ENCODE data around the gene PPP4R4. TPM values are rescaled to one million over a fixed set of nuclear protein-coding genes. Genes with fewer than 3 reads are reported as not detected.

The PPP4R4 gene, protein sequence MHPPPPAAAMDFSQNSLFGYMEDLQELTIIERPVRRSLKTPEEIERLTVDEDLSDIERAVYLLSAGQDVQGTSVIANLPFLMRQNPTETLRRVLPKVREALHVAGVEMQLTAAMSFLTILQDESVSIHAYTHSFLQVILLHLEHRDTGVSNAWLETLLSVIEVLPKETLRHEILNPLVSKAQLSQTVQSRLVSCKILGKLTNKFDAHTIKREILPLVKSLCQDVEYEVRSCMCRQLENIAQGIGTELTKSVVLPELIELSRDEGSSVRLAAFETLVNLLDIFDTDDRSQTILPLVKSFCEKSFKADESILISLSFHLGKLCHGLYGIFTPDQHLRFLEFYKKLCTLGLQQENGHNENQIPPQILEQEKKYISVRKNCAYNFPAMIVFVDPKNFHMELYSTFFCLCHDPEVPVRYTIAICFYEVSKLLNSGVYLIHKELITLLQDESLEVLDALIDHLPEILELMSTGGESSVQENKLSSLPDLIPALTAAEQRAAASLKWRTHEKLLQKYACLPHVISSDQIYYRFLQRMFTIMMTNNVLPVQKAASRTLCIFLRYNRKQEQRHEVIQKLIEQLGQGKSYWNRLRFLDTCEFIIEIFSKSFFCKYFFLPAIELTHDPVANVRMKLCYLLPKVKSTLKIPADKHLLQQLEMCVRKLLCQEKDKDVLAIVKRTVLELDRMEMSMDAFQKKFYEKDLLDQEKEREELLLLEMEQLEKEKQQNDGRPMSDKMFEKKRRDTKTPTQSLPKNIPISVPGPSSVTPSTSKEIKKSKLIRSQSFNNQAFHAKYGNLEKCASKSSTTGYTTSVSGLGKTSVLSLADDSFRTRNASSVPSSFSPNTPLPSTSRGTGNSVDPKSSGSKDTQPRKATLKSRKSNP
- under 1 TPM; 0.32 to 0.38 TPM for total RNA-seq
- long read RNA-seq, donor 1 = 0 reads
- long read RNA-seq, donor 2 = 0 reads

DNA sequence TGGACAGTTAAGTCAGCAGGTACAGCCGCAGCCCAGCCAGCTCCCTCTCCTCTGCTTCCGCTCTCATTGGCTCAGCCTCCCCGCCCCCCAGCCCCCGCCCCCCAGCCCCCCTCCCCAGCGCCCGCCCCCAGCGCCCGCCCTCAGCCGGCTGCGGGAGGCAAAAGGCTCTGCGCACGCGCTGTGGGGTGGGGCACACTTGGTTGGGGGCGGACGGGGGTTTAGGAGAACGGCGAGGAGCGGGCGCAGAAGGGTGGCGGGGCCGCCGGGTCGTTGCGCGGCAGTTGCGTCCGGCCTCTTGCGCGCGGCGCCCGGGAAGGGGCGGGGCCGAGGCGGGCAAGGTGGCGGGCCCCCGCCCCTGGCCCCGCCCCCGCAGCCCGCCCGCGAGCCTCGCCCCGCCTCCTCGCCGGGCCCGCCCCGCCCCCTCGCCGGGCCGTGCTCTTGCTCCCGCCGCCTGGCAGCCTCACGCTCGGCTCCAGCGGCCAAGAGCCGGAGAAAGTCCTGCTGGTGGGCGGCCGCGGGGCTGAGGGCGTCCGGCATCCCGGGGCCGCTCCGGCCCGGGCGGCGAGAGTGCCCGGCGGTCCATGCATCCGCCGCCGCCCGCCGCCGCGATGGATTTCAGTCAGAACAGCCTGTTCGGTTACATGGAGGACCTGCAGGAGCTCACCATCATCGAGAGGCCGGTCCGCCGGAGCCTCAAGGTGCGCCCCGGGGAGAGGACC lies at the start of gene PPP4R4:
Gene PPP4R4, plus strand, starts transcription at position 438 of the 719 bp plus-strand sequence. Its CDS starts 144 bp downstream, at position 582.
- intact Hi-C loops (cut with DNase I) = loop anchor here in 1 of 2 donors (5.0 kb wide), 1 partner anchor 983 kb away; the partner anchor contains the start of gene DICER1
- peak; percentile 91 for DNase-seq (ENCODE audit: low spot score)

DNA sequence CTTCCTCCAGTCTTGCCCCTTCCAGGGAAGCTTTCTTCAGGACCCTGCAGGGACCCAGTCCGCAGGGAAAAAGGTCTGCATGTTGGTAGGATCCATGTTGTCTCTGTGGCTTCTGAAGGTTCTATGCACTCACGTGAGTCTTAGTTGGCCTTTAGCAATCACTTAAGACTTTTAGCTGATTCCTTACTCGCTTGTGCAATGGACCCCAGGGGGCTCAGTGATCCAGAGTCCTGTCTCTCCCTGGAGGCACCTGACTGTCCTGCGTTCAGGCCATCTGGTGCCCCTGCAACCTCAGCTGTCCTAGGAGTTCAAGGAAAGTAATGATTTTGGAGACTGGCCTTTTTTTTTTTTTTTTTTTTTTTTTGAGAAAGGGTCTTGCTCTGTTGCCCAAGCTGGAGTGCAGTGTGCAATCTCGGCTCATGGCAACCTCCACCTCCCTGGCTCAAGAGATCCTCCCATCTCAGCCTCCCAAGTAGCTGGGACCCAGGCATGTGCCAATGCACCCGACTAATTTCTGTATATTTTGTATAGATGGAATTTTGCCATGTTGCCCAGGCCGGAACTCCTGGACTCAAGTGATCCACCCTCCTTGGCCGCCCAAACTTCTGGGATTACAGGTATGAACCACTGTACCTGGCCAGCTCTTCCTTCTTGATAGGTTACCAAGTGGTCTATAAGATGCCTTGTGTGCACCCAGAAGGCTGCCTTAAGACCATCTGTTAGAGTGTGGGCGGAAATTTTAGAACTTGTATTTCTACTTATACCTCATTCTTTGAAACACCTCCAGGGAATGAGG lies 49.3 kb upstream of the PPP4R4 start:
- peak; percentile 28 for DNase-seq (ENCODE audit: low spot score)
- intact Hi-C loops (cut with DNase I) = no loop called here

DNA sequence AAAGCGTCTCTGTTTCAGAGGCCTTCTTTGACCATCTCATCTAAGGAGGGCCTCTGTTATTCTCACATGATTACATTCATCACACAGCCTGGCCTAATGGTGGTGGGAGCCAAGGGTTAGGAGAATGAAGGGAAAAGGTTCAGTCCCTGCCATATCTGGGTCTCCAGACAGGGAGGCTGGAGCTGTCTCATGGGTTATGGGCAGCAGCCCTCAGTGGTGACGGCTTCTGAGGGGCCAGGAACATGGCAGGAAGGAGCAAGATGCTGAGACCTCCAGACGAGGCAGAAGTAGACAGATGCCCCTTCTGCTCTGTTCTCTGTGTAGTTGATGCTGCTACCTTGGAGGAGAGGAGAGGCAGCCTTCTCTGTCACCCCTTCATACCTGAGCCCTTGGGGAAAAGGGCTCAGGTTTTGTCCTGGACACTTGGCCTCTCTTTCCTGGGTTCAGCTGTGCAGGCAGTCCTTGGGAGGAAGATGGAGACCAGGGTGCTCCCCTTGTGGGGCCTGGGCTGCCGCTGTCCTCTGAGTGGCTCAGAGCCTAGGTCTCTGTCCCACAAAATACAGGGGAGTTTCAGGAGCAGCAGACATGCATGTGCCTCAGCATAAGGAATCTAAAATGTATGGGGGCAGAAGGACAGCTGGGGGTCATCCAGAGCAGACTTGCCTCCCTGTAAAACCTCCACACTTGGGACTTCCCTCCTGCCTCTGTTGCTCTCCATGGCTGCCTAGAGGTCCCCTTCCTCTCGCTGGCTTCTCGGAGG lies 48.3 kb upstream of the PPP4R4 start:
- intact Hi-C loops (cut with DNase I) = no loop called here
- DNase-seq (ENCODE audit: low spot score) = peak; percentile 52

DNA sequence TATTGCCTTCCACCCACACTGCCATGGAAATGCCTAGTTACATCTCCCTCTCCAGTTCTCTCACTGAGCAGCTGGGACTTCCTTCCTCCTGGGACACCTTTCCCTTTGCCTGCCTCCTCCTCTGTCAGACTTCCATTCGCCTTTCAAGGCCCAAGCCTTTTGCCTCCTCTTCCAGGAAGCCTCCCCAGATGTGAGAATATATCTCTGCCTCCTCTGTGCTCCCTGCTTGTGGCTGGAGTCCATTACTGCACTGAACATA lies 47.8 kb upstream of the PPP4R4 start:
- peak; percentile 22 for DNase-seq (ENCODE audit: low spot score)
- intact Hi-C loops (cut with DNase I) = no loop called here

DNA sequence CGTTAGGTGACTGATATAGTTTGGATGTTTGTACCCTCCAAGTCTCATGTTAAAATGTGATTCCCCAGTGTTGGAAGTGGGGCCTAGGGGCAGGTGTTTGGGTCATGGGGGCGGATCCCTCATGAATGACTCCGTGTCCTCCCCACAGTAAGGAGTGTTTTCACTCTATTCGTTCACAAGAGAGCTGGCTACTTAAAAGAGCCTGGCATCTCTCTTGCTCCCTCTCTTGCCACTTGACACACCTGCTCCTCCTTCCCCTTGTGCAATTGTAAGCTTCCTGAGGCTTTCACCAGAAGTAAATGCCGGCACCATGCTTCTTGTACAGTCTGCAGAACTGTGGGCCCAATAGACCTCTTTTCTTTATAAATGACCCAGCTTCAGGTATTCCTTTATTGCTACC lies 47.3 kb upstream of the PPP4R4 start:
- intact Hi-C loops (cut with DNase I) = no loop called here
- peak; percentile 10 for DNase-seq (ENCODE audit: low spot score)

DNA sequence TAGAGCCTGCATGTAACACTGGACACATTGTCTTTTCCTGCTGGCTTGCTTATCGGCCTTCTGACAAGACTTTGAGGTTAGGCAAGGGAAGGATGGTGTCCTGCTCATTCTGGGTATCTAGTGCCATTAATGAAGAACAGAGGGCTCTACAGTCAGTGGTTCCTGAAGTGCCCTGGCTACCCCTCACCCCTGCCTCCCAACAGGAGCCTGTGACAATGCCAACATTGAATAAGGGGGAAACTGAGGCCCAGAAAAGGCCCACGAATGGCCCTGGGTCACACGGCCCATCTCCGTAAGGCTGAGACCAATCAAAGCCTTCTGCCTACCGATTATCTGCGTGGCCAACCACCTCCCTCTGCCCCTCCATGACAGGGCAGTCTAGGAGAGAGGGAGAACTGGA lies 46.8 kb upstream of the PPP4R4 start:
- DNase-seq (ENCODE audit: low spot score) = peak; percentile 17
- intact Hi-C loops (cut with DNase I) = no loop called here

DNA sequence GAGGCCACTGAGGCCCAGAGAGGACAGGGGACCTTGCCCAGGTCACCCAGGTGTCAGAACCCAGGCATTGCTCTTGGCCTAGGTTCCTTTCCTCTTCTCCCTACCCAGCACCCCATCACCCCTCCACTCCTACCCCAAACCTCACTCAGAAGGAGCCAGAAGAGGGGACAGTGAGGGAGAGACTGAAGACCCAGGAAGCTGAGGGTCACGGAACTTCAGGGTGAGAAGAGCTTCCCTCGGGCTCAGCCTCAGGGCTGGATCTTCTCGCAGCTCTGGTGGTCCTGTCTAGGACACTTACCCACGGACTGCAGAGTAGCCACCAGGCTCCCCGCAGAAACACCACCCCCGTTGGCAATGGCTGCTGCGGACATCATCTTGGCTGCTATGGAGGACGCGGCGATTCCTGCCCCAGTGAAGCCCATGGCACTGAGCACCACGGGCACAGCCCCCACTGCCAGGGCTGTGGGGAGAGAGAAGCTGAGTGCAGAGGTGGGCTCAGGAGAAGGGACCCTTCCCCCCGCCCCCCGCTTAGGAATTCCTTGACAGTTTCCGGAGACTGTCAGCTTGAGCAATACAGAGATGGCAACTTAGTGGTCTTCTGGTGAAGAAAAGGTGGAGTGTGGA lies 45.8 kb upstream of the PPP4R4 start:
- intact Hi-C loops (cut with DNase I) = no loop called here
- peak; percentile 81 for DNase-seq (ENCODE audit: low spot score)

DNA sequence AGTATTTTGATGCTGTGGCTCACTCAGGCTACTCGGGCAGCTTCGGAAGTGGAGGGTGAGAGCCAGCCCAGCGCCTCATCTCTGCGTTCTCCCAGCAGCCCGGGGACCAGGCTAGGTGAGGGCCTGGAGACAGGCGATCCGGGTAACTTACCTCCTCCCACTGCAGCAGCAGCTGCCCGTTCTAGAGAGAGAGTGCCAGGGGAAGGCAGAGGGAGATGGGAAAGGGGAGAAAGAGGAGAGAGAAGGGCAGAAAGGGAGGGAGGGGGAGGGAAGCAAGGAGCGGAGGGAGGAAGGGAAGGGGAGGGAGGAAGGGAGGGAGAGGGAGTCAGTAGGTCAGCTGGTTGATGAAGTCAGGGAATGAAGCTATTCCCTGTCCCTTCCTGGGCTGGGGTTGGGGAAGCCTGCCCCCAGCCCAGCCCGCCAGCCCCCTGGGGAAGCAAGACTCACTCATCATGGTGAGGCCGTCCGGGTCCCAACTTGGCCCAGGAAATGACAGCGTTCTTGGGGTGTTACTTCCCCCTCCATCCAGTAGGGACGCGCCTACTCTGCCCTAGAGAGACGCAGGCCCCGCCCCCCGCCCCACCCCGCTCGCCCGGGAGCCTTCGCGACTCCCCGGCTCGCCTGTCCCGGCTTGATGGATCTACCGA lies 44.9 kb upstream of the PPP4R4 start, which contains the start of gene IFI27L2:
Gene IFI27L2, minus strand, starts transcription at position 494 of the 647 bp plus-strand sequence. Its CDS starts 40 bp downstream, at position 454.
- DNase-seq (ENCODE audit: low spot score) = peak; percentile 90
- intact Hi-C loops (cut with DNase I) = no loop called here

DNA sequence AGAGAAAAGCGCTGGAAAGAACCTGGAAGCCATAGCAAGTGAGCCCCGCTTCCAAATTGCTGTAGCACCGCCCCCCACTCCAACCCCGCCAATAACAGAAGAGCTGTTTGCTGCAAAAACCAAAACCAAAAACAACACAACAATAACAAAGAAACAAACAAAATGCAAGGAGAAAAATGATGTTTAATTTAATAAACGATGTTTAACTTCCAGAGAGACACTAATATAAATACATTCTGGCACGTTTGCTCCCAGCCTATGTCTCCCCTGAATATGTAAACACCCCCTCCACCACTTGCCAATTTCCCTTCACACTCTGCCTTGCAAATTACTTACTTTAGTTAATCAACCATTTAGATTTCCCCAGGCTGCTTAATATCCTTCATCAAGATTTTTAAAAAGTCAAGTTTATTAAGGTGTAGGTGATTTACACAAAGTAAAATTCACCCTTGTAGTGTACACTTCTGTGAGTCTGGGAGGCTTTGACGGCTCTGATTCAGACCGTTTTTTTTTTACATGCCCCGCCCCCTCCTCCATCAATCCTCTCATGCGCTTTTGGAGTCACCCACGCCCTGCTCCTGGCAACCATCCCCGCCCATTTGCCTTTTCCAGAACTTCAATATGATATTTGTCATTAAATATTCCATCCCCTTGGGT lies 44.2 kb upstream of the PPP4R4 start:
- peak; percentile 84 for DNase-seq (ENCODE audit: low spot score)
- intact Hi-C loops (cut with DNase I) = loop anchor here in 1 of 2 donors (10.0 kb wide), 1 partner anchor 195 kb away; no protein-coding TSS in a partner anchor

DNA sequence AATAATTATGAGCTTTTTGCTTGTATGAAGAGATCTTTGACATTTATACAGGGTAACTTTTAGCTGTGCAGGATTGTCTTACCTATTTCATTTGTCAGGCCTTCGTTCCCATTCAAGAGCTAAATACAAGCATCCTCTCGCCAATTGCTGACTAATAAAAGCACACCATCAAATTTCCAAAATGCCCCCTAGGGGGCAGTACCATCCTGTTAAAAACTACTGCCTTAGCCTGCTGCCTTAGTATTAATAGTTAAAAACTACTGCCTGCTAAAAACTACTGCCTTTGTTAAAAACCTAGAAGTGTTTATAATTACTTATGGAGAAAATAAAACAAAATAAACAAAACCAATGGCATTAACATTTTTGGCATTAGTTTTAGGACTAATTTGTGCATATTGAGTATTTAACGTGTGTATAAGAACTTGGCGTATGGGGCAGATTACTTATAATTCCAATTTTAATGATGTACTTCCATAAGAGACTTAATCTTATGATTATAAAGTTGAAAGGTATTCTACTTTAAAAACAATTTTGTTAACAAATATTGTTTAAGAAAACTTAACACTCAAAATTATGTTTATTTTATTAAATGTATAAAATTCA lies 41.7 kb upstream of the PPP4R4 start:
- DNase-seq (ENCODE audit: low spot score) = no peak
- intact Hi-C loops (cut with DNase I) = loop anchor here in 1 of 2 donors (10.0 kb wide), 1 partner anchor 198 kb away; no protein-coding TSS in a partner anchor

DNA sequence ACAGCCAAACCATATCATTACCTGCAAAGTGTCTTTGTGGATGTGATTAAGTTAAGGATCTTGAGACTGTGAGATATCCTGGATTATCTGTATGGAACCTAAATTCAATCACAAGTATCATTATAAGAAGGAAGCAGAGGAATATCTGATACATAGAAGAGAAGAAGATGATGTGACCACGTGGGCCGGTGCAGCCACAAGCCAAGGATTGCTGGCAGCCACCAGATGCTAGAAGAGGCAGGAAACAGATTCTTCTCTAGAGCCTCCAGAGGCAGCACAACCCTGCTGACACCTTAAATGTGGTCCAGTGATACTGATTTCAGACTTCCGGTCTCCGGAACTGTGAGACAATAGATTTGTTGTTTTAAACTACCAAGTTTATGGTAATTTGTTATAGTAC lies 38.6 kb upstream of the PPP4R4 start:
- intact Hi-C loops (cut with DNase I) = loop anchor here in 1 of 2 donors (5.0 to 10.0 kb wide), 3 partner anchors 83 to 201 kb away; no protein-coding TSS in a partner anchor
- peak; percentile 66 for DNase-seq (ENCODE audit: low spot score)

DNA sequence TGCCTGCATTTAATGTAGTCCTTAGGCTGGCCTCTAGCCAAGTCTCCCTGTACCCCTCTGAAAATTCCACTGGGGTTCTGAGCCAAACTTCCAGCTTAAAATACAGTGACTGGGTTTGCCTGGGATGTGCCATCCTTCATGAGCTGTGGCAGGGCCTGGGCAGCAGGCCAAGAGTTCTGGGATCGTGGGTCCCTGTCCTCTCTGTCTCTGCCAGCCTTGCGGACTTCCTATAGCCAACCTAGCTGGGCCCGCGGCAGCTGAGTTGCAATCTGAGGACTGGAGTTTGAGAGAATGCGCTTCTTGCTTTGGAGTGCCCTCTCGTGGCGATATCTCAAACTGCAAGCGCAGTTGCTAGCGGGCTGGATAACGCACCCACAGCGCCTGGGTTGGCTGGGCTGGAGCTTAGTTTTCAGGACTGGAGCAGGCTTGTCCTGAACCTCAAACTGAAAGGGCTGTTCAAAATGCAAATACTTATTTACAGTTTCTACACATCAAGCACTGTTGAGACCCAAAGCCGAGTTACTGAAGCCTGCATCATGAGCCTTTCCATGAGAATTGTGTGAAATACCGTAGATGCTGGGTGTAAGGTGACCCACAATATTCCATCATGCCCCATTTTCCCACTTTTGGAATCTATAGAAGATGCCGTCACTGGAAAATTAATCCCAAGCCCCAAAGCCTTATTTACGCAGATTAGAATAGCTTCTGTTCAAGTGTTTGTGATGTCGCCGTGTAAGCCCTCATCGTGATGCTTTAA lies 37.4 kb upstream of the PPP4R4 start:
- DNase-seq (ENCODE audit: low spot score) = peak; percentile 96
- intact Hi-C loops (cut with DNase I) = loop anchor here in 1 of 2 donors (5.0 to 10.0 kb wide), 3 partner anchors 84 to 202 kb away; no protein-coding TSS in a partner anchor

DNA sequence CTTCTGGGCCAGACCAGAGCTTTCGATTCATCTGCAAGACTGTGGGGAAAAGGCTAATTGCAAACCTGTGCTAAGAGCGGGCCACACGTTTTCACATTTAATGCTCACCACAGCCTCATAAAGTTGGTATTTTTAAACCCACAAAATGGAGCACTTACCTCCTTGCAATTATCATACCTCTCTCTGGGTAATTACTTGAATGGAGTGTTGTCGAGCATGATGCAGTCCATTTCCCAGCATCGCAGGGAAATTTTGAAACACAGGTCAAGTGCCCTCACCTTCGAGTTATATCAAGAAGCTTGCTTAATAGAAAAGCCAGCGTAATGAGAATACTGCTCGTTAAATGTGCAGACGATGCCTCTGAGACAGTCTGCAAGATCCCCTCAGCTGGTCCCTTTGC lies 35.9 kb upstream of the PPP4R4 start:
- intact Hi-C loops (cut with DNase I) = loop anchor here in 1 of 2 donors (5.0 to 10.0 kb wide), 3 partner anchors 86 to 203 kb away; no protein-coding TSS in a partner anchor
- no peak for DNase-seq (ENCODE audit: low spot score)

DNA sequence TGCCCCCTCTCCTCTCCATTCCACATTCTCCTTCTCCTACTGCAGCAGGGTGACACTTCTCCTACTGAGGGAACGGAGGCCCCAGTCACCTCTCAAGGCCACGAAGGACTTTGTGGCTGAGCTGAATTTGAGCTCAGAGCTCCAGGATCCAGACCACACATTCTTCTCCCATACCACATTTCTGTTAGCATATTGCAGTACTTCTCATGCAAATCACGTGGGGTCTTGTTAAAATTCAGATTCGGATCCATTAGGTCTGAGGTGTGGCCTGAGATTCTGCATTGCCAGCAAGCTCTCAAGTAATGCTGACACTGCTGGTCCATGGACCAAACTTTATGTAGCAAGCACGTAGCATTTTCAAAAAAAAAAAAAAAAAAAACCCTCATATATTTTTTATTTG lies 35.1 kb upstream of the PPP4R4 start:
- intact Hi-C loops (cut with DNase I) = loop anchor here in 1 of 2 donors (5.0 to 10.0 kb wide), 3 partner anchors 87 to 204 kb away; no protein-coding TSS in a partner anchor
- DNase-seq (ENCODE audit: low spot score) = no peak

DNA sequence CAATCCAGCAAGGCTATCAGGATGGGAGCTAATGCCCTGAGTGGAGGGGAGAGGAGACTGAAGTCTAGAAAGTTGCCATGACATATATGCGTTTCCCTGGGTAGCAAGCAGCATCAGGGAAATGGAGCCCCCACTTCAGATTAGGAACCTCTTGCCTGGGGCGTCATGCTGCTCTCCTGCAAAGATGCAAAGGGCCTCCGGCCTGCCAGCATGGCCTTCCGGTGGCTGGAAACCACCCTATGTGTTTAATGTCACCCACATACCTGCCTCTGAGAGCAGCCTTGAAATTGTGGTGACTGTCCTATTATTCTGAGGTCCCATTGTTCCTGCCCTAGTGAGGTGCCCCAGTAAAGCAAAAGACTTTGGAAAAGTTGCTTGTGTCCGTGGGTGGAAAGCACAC lies 34.7 kb upstream of the PPP4R4 start:
- peak; percentile 62 for DNase-seq (ENCODE audit: low spot score)
- intact Hi-C loops (cut with DNase I) = loop anchor here in 1 of 2 donors (5.0 to 10.0 kb wide), 3 partner anchors 87 to 205 kb away; no protein-coding TSS in a partner anchor

Data from posterior vena cava (tissue), 2 donors.